Liver (tissue), 3 donors: ENCODE measurements around the gene CTAGE4.

Experiments
- CTCF ChIP-seq: fragments of 150-350 bp; IDR thresholded peaks from 2 replicates; pipeline ENCODE4 v1.5.1; 2017; ENCODE audit warnings: improper control_type of control experiment, low read depth, low read length; ENCODE audit not compliant: missing input control
- GABPA ChIP-seq, 2 donors: IDR thresholded peaks in 1 of 2; conservative IDR thresholded peaks in 1 of 2; 2 replicates each; pipeline ENCODE4 v1.6.1; 2016; ENCODE audit warnings: antibody characterized with exemption in 2 of 2, mild to moderate bottlenecking in 1 of 2, moderate library complexity in 1 of 2
- JUND ChIP-seq, 2 donors: IDR thresholded peaks; 2 replicates each; pipeline ENCODE4 v1.6.1; 2016; ENCODE audit warnings: antibody characterized with exemption in 2 of 2
- MAX ChIP-seq: IDR thresholded peaks from 2 replicates; pipeline ENCODE4 v1.6.1; 2016; ENCODE audit warnings: antibody characterized with exemption
- RAD21 ChIP-seq, 2 donors: IDR thresholded peaks; 2 replicates each; pipeline ENCODE4 v1.6.1; 2016; ENCODE audit warnings: antibody characterized with exemption in 2 of 2, mild to moderate bottlenecking in 2 of 2
- SP1 ChIP-seq: IDR thresholded peaks from 2 replicates; pipeline ENCODE4 v1.6.1; 2018; ENCODE audit warnings: antibody characterized with exemption, mild to moderate bottlenecking
- TAF1 ChIP-seq: conservative IDR thresholded peaks from 2 replicates; pipeline ENCODE4 v1.6.1; 2016; ENCODE audit warnings: antibody characterized with exemption, mild to moderate bottlenecking
- YY1 ChIP-seq: IDR thresholded peaks from 2 replicates; pipeline ENCODE4 v1.6.1; 2016; ENCODE audit warnings: antibody characterized with exemption, mild to moderate bottlenecking
- donor health status: healthy.
- donor health status: healthy.

GRCh38 chr7:144158861-144159260, 24.4 kb upstream of the CTAGE4 start:
- TF ChIP-seq CTCF: no peak
- no peak for TF ChIP-seq TAF1
- no peak for TF ChIP-seq YY1
- TF ChIP-seq RAD21 (IDR thresholded peaks at IDR 0.05): no peak
- TF ChIP-seq SP1: no peak
- TF ChIP-seq MAX: no peak
- no peak for TF ChIP-seq GABPA (IDR thresholded peaks at IDR 0.05 in 1 of 2, conservative IDR thresholded peaks at IDR 0.05 in 1 of 2)
- no peak for TF ChIP-seq JUND (IDR thresholded peaks at IDR 0.05)
